ENCODE results near the gene LIMA1.
"Not testable (repeated sequence)": the region's sequence is repeated elsewhere in the genome, so short reads cannot be mapped to it uniquely, and the experiment has no call there.

GRCh38 chr12:50311858-50312609 is 28.7 kb upstream of the LIMA1 start:
- not testable (repeated sequence) for TF ChIP-seq CTCF, POLR2A (IDR thresholded peaks at IDR 0.05)
